Fibroblast of lung (primary cell): ENCODE results near the gene ZNF692.

ENCODE experiments used
- CTCF ChIP-seq, 2 donors: IDR thresholded peaks in 1 of 2; conservative IDR thresholded peaks in 1 of 2; 1 replicate in 1 of 2; 2 replicates in 1 of 2; pipeline ENCODE4 v1.5.1; 2011 to 2012; ENCODE audit warnings: low read length in 2 of 2, control low read depth in 1 of 2, inconsistent platforms in 1 of 2, low read depth in 1 of 2, mild to moderate bottlenecking in 1 of 2
- EZH2 ChIP-seq: IDR thresholded peaks from 2 replicates; pipeline ENCODE4 v1.5.1; 2012; ENCODE audit warnings: low read length, control low read depth, mild to moderate bottlenecking; ENCODE audit errors: missing control alignments

GRCh38 chr1:248821641-248822040, 37.2 kb downstream of the ZNF692 start:
- TF ChIP-seq CTCF (conservative IDR thresholded peaks at IDR 0.05 in 1 of 2, IDR thresholded peaks at IDR 0.05 in 1 of 2; ENCODE audit: low read depth in 1 of 2, low read length in 2 of 2) (no peak), EZH2 (no peak)
